GM18502 (cell line): ENCODE results near the gene SLC17A7.
"Not testable (repeated sequence)": the region's sequence is repeated elsewhere in the genome, so short reads cannot be mapped to it uniquely, and the experiment has no call there.

Experiments used
- ATAC-seq: cut with Tn5 transposase; IDR thresholded peaks from one replicate; pipeline ENCODE4 v1.9.1; 2021; ENCODE audit warnings: mild to moderate bottlenecking; ENCODE audit not compliant: unreplicated experiment, poor library complexity

The SLC17A7 gene

GRCh38 chr19:49441210-49441959 is at the start of gene SLC17A7:
TSS of gene SLC17A7 (minus strand) at chr19:49441527. CDS start at chr19:49441379, 148 bp downstream.
- no peak for ATAC-seq

GRCh38 chr19:49490287-49491029 is 49.1 kb upstream of the SLC17A7 start:
- ATAC-seq: no peak

GRCh38 chr19:49489601-49490167 is 48.4 kb upstream of the SLC17A7 start:
- ATAC-seq: no peak

- ATAC-seq: no peak
Observed at GRCh38 chr19:49488863-49489537, 47.7 kb upstream of the SLC17A7 start.

GRCh38 chr19:49488046-49488862 is 46.9 kb upstream of the SLC17A7 start:
- ATAC-seq: no peak

GRCh38 chr19:49487277-49488045 is 46.1 kb upstream of the SLC17A7 start, which contains the start of gene RPL13A:
TSS of gene RPL13A (plus strand) at chr19:49487608. CDS start at chr19:49487630, 22 bp downstream.
- peak; percentile 87 for ATAC-seq

- no peak for ATAC-seq
Observed at GRCh38 chr19:49486710-49487276, 45.5 kb upstream of the SLC17A7 start.

- no peak for ATAC-seq
Observed at GRCh38 chr19:49486232-49486631, 44.9 kb upstream of the SLC17A7 start.

- ATAC-seq: no peak
Observed at GRCh38 chr19:49481020-49481683, 39.8 kb upstream of the SLC17A7 start.

- ATAC-seq: no peak
Observed at GRCh38 chr19:49479975-49480628, 38.8 kb upstream of the SLC17A7 start.

- no peak for ATAC-seq
Observed at GRCh38 chr19:49475995-49476880, 34.9 kb upstream of the SLC17A7 start.

- no peak for ATAC-seq
Observed at GRCh38 chr19:49475191-49475917, 34.0 kb upstream of the SLC17A7 start.

- no peak for ATAC-seq
Observed at GRCh38 chr19:49474542-49474924, 33.2 kb upstream of the SLC17A7 start.

- peak; percentile 61 for ATAC-seq
Observed at GRCh38 chr19:49473868-49474541, 32.7 kb upstream of the SLC17A7 start, which contains the start of gene FLT3LG. TSS of gene FLT3LG (plus strand) at chr19:49474215. CDS start at chr19:49474640, 425 bp downstream.

- ATAC-seq: not testable (repeated sequence)
Observed at GRCh38 chr19:49473501-49473867, 32.2 kb upstream of the SLC17A7 start.
